GM20431 (cell line): ENCODE data around the gene CYP2C19.
"Not testable (repeated sequence)": the region's sequence is repeated elsewhere in the genome, so short reads cannot be mapped to it uniquely, and the experiment has no call there.

ENCODE experiments used
- in situ Hi-C: fragments of 300-500 bp; cut with MseI, MboI; formaldehyde crosslinking; loops from one replicate; pipeline ENCODE4 v1.15.0; 2020; ENCODE audit warnings: low sequenced_read_pairs; ENCODE audit not compliant: unreplicated experiment

CYP2C19 gene

DNA sequence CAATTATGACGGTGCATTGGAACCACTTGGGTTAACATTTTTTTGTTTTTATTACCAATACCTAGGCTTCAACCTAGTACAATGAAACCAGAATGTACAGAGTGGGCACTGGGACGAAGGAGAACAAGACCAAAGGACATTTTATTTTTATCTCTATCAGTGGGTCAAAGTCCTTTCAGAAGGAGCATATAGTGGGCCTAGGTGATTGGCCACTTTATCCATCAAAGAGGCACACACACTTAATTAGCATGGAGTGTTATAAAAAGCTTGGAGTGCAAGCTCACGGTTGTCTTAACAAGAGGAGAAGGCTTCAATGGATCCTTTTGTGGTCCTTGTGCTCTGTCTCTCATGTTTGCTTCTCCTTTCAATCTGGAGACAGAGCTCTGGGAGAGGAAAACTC, at the start of gene CYP2C19:
Gene CYP2C19, plus strand, starts transcription at position 289 of the 400 bp plus-strand sequence. Its CDS starts 25 bp downstream, at position 314.
- in situ Hi-C loops, result no loop called here

DNA sequence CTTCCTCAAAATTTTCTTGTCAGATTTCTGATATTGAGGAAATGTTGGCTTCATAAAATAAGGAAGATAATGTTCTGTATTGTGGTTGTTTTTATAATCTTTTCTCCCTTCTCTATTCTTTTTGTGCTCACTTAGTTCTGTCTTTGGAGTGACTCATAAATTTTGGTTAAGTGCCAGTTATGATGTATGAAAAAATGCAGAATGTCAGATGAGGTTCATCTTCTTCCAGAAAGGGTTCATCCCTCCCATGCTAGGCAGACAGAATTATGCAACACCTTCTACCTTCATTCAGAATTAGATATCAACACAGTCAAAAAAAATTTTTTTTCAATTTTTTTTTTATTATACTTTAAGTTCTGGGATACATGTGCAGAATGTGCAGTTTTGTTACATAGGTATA, 36.6 kb upstream of the CYP2C19 start:
- in situ Hi-C loops, result no loop called here

DNA sequence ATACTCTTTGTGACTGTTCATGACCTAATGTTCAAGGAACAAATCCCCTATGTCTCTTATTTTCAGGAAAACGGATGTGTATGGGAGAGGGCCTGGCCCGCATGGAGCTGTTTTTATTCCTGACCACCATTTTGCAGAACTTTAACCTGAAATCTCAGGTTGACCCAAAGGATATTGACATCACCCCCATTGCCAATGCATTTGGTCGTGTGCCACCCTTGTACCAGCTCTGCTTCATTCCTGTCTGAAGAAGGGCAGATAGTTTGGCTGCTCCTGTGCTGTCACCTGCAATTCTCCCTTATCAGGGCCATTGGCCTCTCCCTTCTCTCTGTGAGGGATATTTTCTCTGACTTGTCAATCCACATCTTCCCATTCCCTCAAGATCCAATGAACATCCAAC, 27.3 kb upstream of the CYP2C19 start:
- in situ Hi-C loops, result no loop called here

DNA sequence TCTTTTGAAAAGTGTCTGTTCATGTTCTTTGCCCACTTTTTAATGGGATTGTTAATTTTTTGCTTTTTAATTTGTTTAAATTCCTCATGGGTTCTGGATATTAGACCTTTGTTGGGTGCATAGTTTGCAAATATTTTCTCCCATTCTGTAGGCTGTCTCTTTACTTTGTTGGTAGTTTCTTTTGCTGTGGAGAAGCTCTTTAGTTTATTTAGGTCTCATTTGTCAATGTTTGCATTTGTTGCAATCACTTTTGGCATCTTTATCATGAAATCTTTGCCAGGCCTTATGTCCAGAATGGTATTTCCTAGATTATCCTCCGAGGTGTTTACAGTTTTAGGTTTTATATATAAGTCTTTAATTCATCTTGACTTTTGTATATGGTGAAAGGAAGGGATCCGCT, 23.9 kb upstream of the CYP2C19 start:
- in situ Hi-C loops, result no loop called here

DNA sequence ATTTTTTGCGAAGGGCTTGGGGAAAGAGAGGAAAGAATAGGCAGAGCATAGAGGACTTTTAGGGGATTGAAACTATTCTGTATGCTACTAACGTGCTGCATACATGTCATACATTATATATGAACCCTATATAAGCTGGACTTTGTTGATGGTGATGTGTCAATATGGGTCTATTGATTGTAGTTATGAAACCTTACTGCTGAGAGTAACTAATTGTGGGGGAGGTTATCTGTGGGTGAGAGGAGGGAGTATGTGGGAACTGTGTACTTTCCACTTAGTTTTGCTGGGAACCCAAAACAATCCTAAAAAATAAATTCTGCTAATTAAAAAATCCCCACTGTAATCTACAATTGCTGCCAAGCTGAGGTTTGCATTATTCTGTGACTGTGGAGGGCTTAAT, 15.3 kb upstream of the CYP2C19 start:
- in situ Hi-C loops, result no loop called here

DNA sequence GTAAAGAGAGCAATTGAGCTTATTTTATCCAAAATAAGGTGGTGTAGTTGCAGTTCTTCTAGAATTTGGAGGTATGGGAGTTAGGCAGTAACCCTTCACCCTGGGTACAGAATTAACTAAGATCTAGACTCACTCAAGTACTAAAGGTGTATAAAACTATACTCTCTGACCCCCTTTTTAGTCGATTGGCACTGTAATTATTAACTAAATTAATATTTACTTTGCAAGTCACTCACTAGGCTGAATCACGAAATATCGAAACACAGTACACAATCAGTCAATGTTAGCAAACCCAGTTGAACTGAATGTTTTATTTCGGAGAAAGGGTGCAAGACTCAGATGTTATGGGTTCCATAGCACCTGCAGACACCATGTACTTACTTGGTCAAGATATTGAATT, 14.6 kb upstream of the CYP2C19 start:
- in situ Hi-C loops, result no loop called here

DNA sequence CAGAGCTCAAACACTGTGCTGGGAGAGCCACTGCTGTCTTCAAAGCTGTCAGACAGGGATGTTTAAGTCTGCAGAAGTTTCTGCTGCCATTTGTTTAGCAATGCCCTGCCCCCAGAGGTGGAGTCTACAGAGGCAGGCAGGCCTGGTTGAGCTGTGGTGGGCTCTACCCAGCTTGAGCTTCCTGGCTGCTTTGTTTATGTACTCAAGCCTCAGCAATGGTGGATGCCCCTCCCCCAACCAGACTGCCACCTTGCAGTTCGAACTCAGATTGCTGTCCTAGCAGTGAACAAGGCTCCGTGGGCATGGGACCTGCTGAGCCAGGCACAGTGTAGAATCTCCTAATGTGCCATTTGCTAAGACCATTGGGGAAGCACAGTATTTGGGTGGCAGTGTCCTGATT, 4.6 kb upstream of the CYP2C19 start:
- in situ Hi-C loops, result no loop called here

DNA sequence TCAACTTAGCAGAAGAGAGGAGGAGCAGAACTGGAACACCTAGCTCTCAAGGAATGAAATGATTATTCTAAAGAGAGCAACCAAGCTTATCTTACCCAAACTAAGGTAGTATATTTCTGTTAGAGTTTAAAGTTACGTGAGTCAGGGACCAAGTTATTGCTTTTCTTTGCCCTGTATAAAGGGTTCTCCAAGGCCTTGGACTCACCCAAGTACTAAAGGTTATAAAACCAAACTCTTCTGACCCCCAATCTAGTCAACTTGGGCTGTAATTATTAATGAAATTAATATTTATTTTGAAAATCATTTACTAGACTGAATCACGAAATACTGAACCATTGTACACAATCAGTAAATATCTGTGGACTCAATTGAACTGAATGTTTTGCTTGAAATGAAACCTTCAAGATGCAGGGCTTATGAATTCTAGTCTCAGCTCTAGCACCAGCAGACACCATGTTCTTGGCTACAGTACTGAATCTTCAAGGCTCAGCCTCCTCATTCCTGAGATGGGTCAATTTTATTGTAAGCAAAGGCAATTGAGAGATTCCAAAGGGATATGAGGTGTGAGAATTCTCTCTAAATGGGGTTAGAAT, 1.8 kb upstream of the CYP2C19 start:
- in situ Hi-C loops, result no loop called here

DNA sequence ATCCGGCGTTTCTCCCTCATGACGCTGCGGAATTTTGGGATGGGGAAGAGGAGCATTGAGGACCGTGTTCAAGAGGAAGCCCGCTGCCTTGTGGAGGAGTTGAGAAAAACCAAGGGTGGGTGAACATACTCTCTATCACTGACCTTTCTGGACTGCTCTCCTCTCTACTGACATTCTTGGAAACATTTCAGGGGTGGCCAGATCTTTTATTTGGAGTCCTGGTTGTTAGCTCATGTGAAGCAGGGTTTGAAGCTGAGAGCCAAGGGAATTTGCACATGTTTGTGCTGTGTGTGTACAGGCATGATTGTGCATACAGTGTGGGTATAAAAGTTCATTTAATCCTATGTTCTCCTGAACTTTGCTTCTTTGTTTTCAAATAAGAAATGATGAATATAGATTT, 12.9 kb downstream of the CYP2C19 start:
- in situ Hi-C loops, result not testable (repeated sequence)

DNA sequence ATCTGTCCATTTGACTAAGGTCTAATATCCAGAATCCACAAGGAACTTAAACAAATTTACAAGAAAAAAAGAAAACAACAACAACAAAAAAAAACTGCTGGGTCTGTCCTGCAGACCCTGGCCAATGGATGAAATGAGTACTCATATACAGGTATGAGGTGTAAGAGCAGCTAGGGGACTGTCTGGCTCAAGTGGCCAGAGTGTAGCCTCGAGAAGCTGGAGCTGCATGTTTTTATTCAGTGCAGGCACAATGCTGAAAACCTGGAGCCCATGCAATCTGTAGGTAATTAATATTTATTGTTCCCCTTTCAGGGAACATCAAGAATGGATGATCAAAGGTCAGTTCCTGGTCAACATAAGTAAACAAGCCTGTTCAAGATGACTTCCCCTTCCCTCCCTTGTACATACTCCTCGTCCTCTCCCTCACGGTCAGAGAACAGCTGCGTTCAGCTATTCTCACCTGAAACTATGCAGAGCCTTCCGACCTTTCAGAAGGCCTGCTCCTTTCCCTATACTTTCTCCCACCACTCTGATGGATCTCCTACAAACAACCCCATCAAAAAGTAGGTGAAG, 15.5 kb downstream of the CYP2C19 start:
- in situ Hi-C loops, result no loop called here

DNA sequence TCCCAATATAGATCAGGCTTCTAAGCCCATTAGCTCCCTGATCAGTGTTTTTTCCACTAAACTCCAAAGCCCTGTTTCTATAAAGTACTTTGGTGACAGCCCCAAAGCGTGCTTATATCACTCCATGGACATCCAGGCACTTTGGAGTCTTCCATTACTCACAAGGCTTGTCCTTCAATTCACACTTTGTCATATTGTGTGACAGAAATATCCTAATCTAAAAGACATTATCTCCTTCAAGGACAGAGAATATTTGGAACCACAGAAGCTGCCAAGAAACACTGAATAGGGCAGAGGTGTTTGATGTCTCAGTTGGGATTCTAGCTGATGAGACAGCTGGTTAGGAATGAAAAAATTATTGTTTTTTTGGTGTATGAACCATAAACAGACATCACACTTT, 18.4 kb downstream of the CYP2C19 start:
- in situ Hi-C loops, result no loop called here

DNA sequence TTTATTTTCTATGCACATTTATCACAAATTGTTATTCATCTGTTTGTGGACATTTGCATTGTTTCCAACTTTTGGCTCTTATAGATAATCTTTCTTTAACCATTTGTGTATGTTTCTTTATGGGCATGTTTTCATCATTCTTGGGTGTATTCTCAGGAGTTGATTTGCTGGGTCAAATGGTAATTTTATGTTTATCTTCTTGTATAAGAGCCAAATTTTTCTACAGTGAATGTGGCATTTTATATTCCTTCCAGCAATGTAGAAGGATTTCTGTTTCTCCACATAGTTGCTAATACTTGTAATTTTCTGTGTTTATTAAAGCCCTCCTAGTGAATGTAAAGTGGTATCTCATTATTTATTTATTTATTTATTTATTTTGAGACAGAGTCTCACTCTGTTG, 21.8 kb downstream of the CYP2C19 start:
- in situ Hi-C loops, result no loop called here

DNA sequence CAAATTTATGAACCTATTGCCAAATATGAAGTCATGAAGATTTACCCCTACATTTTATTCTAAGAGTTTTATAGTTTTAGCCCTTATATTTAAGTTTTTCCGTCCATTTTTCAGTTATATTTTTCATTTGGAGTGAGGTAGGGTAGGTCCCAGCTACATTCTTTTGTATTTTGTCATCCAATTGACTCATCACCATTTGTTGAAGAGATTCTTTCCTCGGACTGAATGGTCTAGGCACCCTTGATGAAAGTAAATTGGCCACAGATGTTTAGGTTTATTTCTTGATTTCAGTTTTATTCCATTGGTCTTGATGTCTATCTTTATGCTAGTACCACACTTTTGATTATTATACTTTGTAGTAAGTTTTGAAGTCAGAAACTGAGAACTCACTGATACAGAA, 22.7 kb downstream of the CYP2C19 start:
- in situ Hi-C loops, result no loop called here

DNA sequence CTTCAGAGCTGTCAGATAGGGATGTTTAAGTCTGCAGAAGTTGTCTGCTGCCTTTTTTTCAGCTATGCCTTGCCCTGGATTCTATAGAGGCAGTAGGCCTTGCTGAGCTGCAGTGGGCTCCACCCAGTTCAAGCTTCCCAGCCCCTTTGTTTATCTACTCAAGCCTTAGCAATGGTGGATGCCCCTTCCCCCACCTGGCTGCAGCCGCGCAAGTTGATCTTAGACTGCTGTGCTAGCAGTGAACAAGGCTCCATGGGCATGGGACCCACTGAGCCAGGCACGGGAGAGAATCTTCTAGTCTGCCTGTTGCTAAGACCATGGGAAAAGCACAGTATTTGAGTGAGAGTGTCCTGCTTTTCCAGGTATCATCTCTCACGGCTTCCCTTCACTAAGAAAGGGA, 38.1 kb downstream of the CYP2C19 start:
- in situ Hi-C loops, result not testable (repeated sequence)

DNA sequence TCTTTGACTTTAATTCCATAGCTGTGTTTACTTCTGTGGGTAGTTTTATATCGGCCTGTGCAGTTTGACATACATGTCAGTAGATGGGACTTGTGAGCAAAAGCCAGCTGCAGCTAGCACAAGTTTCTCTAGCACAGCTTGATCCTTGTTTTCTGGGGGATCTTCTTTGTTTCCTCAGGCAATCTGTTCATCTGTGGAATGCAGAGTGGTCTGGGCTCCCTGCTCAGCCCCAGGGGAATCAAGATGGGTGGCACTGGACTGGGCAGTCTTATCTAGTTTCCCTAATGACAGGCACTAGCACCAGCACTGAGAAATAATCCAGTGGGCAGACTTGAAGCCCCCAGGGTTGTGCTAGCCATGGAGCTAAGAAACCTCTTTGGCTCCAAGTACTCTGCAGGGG, 40.8 kb downstream of the CYP2C19 start:
- in situ Hi-C loops, result no loop called here

DNA sequence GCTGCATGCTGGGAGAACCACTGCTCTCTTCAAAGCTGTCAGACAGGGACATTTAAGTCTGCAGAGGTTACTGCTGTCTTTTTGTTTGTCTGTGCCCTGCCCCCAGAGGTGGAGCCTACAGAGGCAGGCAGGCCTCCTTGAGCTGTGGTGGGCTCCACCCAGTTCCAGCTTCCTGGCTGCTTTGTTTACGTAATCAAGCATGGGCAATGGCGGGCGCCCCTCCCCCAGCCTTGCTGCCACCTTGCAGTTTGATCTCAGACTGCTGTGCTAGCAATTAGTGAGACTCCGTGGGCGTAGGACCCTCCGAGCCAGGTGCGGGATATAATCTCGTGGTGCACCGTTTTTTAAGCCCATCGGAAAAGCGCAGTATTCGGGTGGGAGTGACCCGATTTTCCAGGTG, 67.5 kb downstream of the CYP2C19 start:
- in situ Hi-C loops, result not testable (repeated sequence)

DNA sequence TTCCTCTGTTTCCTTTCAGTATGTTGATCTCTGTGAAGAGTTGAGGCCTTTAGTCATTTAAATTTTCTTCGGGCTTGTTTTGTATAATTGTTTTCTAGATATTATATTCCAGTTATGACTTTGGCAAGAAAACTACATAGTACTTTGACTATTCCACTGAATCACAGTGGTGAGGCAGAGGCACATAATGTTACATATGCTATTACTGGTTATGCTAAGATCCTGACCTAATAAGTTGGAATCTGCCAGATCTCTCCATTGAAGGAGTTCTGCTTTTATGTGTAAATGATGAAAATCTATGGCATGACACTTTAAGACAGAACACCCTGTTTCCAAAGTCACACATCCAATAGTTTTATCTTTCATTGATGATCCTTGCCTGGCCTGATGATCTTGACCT, 83.7 kb downstream of the CYP2C19 start:
- in situ Hi-C loops, result no loop called here

DNA sequence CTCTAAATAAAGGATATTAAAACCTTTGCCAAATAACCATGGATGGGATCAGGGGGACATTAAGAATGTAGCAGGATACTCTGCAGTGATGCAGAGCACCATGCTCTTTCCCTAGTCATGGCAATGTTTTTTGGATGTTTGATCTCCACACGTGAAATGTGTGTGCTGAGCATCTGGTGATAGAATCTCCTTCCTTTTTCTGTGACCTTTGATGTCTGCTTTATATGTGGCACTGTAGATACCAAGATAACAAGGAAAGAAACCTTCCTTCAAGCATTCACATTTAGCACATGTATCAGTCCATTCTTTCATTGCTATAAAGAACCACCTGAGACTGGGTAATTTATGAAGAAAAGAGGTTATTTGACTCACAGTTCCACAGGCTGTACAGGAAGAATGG, 88.3 kb downstream of the CYP2C19 start:
- in situ Hi-C loops, result no loop called here

DNA sequence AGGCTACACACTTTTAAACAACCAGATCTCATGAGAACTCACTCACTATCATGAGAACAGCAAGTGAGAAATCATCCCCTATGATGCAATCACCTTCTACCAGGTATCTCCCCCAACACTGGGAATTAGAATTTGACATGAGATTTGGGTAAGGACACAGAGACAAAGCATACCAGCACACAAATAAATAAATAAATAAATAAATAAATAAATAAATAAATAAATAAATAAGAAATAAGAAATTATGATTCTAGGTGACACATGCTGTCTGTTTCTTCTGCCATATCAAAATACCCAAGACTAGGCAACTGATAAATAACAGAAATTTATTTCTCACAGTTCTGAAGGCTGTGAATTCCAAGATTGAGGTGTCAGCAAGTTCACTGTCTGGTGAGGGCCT, 88.8 kb downstream of the CYP2C19 start:
- in situ Hi-C loops, result no loop called here

DNA sequence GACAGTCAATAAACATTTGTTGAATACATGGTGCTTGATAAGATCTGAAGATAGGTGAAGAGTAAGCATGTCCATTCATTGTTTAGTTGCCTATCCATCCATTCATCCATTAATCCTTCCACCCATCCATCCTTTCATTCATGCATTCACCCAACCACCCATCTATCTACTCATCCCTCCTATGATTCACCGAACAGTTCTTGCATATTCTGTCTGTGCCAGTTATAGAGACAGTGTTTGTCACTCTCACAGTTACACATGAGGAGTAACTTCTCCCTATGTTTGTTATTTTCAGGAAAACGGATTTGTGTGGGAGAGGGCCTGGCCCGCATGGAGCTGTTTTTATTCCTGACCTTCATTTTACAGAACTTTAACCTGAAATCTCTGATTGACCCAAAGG, 90.0 kb downstream of the CYP2C19 start:
- in situ Hi-C loops, result no loop called here

DNA sequence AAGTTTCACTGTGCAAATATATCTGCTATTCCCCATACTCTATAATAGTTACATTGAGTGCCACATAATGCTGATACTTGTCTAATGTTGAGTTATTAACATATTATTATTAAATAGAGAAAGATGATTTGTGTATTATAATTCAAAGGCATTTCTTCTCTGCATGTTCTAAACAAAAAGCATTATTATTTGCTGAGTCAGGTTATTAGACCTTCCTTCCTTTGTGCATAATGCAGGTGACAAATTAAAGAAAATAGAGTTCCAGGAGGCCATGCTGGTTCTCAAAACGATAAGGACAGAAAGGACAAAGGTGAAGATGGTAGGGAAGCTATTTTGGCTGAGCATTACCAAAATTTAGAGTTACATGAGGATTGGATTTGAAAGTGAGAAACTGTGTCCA, 90.6 kb downstream of the CYP2C19 start:
- in situ Hi-C loops, result no loop called here

DNA sequence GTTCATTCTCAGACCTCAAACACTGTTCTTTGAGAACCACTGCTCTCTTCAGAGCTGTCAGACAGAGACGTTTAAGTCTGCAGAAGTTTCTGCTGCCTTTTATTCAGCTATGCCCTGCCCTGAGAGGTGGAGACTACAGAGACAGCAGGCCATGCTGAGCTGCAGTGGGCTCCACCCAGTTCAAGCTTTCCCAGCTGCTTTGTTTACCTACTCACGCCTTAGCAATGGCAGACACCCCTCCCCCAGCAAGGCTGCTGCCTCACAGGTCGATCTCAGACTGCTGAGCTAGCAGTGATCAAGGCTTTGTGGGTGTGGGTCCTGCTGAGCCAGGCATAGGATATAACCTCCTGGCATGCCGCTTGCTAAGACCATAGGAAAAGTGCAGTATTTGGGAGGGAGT, 95.5 kb downstream of the CYP2C19 start:
- in situ Hi-C loops, result no loop called here
